Gastrocnemius medialis (tissue), 4 donors: ENCODE measurements around the gene WDR81.
A peak's percentile ranks its signal among the peaks of the same experiment; 100 is the strongest.

Experiments
- POLR2A ChIP-seq, 2 donors: fragments of 450-650 bp; IDR thresholded peaks; one replicate each; pipeline ENCODE4 v1.6.1; 2017; ENCODE audit warnings: antibody characterized with exemption in 2 of 2, mild to moderate bottlenecking in 2 of 2, moderate library complexity in 2 of 2
- TF ChIP-seq, protein P1 (sequence below), 5 experiments: fragments of 450-650 bp in 3 of 5; fragments of 200-600 bp in 2 of 5; sonication (generic) in 2 of 5; IDR thresholded peaks in 4 of 5; conservative IDR thresholded peaks in 1 of 5; 1 replicate in 4 of 5; 2 replicates in 1 of 5; pipeline ENCODE4 v1.5.1; 2016 to 2019; ENCODE audit warnings: antibody characterized with exemption in 5 of 5, mild to moderate bottlenecking in 3 of 5, moderate library complexity in 3 of 5

DNA sequence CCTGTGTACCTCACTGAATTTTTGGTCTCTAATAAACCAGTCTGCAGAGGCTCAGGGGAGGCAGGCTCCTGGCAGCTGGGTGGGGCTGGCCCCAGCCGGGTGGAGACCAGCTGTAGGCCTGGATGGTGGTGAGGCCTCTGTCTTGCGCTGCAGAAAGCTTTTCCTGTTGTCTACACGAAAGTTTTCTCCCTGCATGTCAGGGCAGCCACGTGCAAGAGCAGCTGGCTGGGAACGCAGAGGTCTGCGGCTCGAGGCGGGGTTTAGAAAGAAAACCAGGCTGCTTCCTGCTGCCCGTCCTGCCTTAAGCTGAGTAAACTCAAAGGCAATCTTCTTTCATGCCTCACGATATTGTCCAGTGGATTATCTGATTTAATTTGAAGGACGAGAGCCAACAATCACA, 39.8 kb downstream of the WDR81 start:
- TF ChIP-seq, protein P1, sequence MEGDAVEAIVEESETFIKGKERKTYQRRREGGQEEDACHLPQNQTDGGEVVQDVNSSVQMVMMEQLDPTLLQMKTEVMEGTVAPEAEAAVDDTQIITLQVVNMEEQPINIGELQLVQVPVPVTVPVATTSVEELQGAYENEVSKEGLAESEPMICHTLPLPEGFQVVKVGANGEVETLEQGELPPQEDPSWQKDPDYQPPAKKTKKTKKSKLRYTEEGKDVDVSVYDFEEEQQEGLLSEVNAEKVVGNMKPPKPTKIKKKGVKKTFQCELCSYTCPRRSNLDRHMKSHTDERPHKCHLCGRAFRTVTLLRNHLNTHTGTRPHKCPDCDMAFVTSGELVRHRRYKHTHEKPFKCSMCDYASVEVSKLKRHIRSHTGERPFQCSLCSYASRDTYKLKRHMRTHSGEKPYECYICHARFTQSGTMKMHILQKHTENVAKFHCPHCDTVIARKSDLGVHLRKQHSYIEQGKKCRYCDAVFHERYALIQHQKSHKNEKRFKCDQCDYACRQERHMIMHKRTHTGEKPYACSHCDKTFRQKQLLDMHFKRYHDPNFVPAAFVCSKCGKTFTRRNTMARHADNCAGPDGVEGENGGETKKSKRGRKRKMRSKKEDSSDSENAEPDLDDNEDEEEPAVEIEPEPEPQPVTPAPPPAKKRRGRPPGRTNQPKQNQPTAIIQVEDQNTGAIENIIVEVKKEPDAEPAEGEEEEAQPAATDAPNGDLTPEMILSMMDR (IDR thresholded peaks at IDR 0.05 in 4 of 5, conservative IDR thresholded peaks at IDR 0.05 in 1 of 5) = no peak
- TF ChIP-seq POLR2A (IDR thresholded peaks at IDR 0.05) = peak; percentile 53 to 70
